ENCODE results near the gene FAM83F.

- TF ChIP-seq POLR2AphosphoS5 (IDR thresholded peaks at IDR 0.05; ENCODE audit: low read depth, low read length) = no peak
- TF ChIP-seq TAF1 (IDR thresholded peaks at IDR 0.05; ENCODE audit: borderline replicate concordance, insufficient read depth, low read length) = no peak
- no peak for TF ChIP-seq REST (IDR thresholded peaks at IDR 0.05; ENCODE audit: insufficient read depth in 1 of 2, low read depth in 2 of 2, low read length in 2 of 2)
- no peak for TF ChIP-seq SIN3A (IDR thresholded peaks at IDR 0.05; ENCODE audit: borderline replicate concordance, insufficient read depth, low read length)
- no peak for TF ChIP-seq FOXP2 (optimal IDR thresholded peaks at IDR 0.05; ENCODE audit: borderline replicate concordance, extremely low read depth, extremely low read length, insufficient read depth)
These were observed 37.2 kb downstream of the FAM83F start for GRCh38 chr22:40031766-40032470.

All from PFSK-1 (cell line).